Measurements from ENCODE around the gene CCDC196.

Gene CCDC196

GRCh38 chr14:66485910-66486421 is at the start of gene CCDC196:
TSS of gene CCDC196 (plus strand) at chr14:66486371. CDS start at chr14:66486503, 132 bp downstream.
- ATAC-seq (no peak), DNase-seq (no peak)

- ATAC-seq = no peak
- DNase-seq = no peak
These were observed 45.4 kb upstream of the CCDC196 start for GRCh38 chr14:66440801-66441200.

GRCh38 chr14:66442953-66443571 is 43.1 kb upstream of the CCDC196 start:
- ATAC-seq = no peak
- DNase-seq = no peak

- ATAC-seq = no peak
- DNase-seq = no peak
These were observed 42.4 kb upstream of the CCDC196 start for GRCh38 chr14:66443785-66444184.

GRCh38 chr14:66444271-66444927 is 41.8 kb upstream of the CCDC196 start:
- ATAC-seq = no peak
- no peak for DNase-seq

GRCh38 chr14:66445936-66446335 is 40.2 kb upstream of the CCDC196 start:
- ATAC-seq (no peak), DNase-seq (no peak)

- ATAC-seq = no peak
These were observed 32.7 kb upstream of the CCDC196 start for GRCh38 chr14:66453469-66453868.

GRCh38 chr14:66459603-66460002 is 26.6 kb upstream of the CCDC196 start:
- DNase-seq (no peak), ATAC-seq (no peak)

More at GRCh38 chr14:66453469-66453868, 32.7 kb upstream of the CCDC196 start:
- DNase-seq = no peak

- DNase-seq (no peak), ATAC-seq (no peak)
These were observed 21.9 kb upstream of the CCDC196 start for GRCh38 chr14:66464261-66464660.

- no peak for ATAC-seq
- DNase-seq = no peak
These were observed 17.3 kb upstream of the CCDC196 start for GRCh38 chr14:66468778-66469367.

- no peak for ATAC-seq
These were observed 14.6 kb upstream of the CCDC196 start for GRCh38 chr14:66471584-66471983.

GRCh38 chr14:66472251-66472650 is 13.9 kb upstream of the CCDC196 start:
- DNase-seq (no peak), ATAC-seq (no peak)

More at GRCh38 chr14:66471584-66471983, 14.6 kb upstream of the CCDC196 start:
- no peak for DNase-seq

- no peak for DNase-seq
- ATAC-seq = no peak
These were observed 12.9 kb upstream of the CCDC196 start for GRCh38 chr14:66473223-66473622.

- ATAC-seq (no peak), DNase-seq (no peak)
These were observed 9.2 kb upstream of the CCDC196 start for GRCh38 chr14:66476964-66477363.

- no peak for DNase-seq
These were observed 8.6 kb upstream of the CCDC196 start for GRCh38 chr14:66477567-66477966.

GRCh38 chr14:66482873-66483272 is 3.3 kb upstream of the CCDC196 start:
- no peak for DNase-seq
- no peak for ATAC-seq

More at GRCh38 chr14:66477567-66477966, 8.6 kb upstream of the CCDC196 start:
- no peak for ATAC-seq

GRCh38 chr14:66483322-66483721 is 2.8 kb upstream of the CCDC196 start:
- ATAC-seq (no peak), DNase-seq (no peak)

GRCh38 chr14:66485029-66485428 is 1.1 kb upstream of the CCDC196 start:
- DNase-seq = no peak
- no peak for ATAC-seq

- DNase-seq (no peak), ATAC-seq (no peak)
These were observed 993 bp downstream of the CCDC196 start for GRCh38 chr14:66487164-66487563.

GRCh38 chr14:66490143-66491111 is 4.3 kb downstream of the CCDC196 start:
- no peak for DNase-seq

GRCh38 chr14:66493750-66494149 is 7.6 kb downstream of the CCDC196 start:
- ATAC-seq = no peak
- no peak for DNase-seq

More at GRCh38 chr14:66490143-66491111, 4.3 kb downstream of the CCDC196 start:
- ATAC-seq = no peak

Measured in stimulated activated naive CD8-positive, alpha-beta T cell treated with anti-CD3 and anti-CD28 coated beads, Interleukin-15, Interleukin-2, amounts not matched to agents 100 U/mL and 50 U/mL, for 24 hours (primary cell).